ENCODE measurements around the gene CCDC97.
"Not testable (repeated sequence)": the region's sequence is repeated elsewhere in the genome, so short reads cannot be mapped to it uniquely, and the experiment has no call there.

Gene CCDC97

DNA sequence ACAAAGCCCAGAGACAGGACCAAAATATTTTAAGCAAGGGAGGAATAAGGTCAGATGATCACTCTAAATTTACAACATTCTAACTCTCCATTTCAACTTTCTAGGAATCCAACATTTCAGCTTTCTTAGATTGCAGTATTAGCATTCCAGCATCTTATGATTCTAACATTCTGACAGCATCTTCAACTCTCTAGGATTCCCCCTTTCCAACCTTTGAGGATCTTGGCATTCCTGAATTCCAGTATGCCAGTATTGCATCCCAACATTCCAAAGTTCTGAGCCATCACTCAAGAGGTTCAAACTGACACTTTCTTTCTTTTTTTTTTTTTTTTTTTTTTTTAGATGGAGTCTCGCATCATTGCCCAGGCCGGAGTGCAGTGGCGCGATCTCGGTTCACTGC, 30.0 kb downstream of the CCDC97 start:
- DNase-seq (ENCODE audit: low spot score): no peak

DNA sequence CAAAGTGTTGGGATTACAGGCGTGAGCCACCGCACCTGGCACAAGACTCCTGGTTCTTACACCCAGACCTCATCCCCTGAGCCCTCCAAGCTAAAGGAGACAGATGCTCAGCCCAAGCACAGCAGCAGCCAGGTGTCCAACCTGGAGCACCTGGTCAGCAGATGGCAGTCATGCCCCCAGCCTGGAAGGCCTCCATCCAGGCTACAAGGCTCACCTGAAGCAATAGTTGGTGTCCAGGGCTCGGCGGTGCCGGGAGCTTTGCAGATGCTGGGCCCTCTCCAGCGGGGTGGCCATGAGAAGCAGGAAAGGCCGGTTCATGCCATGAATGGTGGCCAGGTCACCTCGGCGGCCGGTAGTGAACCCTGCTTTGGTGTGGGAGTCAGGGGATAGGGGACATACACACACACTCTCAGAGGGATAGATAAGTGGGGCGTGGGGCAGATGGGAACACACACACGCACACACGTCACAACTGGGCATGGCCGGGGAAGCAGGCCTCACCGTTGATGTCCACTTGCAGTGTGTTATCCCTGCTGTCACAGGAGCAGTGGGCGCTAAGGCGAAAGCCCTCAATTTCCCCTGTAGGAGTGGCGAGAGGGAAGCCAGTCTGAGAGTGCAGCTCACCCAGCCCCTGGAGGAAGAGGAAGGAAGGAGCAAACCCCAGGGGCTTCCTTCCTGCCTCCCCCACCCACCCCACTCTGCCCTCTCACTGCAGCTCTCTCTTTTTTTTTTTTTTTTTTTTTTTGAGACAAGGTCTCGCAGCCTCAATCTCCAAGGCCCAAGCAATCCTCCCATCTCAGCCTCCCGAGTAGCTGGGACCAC, 31.9 kb downstream of the CCDC97 start:
- DNase-seq (ENCODE audit: low spot score): no peak

DNA sequence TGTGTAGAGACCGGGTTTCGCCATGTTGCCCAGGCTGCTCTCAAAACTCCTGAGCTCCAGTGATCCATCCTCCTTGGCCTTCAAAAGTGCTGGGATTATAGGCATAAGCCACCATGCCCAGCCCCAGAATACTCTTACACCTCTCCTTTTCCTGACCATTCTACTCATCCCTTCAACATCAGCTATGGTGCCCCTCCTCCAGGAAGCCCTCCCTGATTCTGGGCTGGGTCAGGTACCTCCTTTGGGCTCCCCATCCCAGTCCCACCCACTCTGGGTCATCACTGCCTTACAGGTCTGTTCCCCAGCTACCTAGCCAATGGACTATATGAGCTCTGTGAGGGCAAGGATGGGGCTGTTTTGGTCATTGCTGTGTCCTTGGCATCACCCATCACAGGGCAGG, 34.2 kb downstream of the CCDC97 start:
- no peak for DNase-seq (ENCODE audit: low spot score)

DNA sequence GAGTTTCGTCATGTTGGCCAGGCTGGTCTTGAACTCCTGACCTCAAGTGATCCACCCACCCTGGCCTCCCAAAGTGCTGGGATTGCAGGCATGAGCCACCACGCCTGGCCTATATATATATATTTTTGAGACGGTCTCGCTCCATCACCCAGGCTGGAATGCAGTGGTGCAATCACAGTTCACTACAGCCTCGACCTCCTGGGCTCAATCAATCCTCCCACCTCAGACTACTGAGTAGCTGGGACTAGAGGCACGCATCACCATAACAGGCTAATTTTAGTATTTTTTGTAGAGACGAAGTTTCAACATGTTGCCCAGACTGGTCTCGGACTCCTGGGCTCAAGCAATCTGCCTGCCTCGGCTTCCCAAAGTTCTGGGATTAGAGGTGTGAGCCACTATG, 36.9 kb downstream of the CCDC97 start:
- DNase-seq (ENCODE audit: low spot score): not testable (repeated sequence)

DNA sequence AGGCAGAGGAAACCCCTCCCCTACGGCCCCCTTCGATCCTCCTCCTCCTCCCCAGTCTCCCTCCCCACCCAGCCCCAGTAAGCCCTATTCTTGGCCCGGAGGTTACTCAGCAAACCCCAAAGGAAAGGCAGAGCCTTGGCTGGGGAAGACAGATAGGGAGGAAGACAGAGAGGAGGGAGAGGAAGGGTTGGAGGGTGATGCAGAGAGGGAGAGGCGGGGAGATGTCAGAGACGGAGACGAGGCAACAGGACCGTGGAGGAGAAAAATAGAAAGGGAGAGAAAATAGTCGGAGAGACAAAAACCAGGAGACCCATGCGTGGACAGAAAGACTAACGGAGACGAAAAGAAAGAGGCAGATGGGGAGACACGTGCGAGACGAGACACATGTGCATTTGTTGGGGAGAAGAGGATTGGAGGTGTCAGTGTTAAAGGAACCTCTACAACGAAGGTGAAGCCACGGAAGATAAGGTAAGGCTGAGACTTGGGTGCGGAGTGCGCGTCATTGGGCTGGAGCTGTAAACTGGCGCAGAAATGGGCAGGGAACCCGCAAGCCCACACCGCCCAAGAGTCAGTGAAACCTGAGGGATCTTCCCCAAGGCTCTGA, 40.9 kb downstream of the CCDC97 start:
- DNase-seq (ENCODE audit: low spot score): no peak

DNA sequence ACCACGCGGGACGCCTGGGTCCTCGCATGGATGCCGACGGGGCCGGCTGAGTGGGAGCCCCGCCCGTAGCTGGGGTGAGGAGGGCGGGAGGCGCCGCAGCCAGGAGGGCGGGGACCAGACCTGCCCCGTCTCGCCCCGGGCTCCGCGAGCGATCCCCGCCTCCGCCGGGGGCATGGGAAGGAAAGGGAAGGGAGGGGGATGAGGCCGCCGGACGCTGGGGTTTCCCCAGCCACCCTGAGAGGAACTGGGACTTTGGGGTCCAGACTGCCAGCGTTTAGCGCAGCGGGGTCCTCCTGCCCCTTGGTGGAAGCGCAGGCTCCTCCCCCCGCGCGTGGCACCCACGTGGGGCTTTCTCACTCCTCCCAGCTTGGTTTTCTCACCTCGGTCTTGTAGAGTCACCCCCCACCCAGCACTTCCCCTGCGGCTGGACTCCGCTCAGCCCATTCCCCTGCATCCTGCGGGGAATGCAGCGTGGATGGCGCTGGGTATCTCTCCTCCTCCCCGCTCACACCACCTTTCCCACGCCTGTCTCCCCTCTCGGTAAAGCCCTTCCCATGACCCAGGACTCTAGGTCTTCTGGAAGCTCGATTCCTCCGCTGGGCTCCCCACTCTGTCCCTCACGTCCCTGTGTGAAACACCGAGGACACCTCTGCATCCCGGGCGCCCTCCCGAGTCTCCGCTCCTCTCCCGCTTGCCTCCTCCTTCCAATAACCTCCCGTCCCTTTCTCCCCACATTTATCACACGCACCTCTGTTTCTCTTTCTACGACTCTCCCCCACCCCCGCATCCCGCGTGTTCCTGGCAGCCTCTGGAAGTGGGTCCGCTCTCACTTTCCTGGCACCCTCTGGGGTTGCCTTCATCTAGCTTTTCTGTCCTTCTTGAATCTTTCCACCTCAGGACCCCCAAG, 41.6 kb downstream of the CCDC97 start:
- DNase-seq (ENCODE audit: low spot score): no peak

DNA sequence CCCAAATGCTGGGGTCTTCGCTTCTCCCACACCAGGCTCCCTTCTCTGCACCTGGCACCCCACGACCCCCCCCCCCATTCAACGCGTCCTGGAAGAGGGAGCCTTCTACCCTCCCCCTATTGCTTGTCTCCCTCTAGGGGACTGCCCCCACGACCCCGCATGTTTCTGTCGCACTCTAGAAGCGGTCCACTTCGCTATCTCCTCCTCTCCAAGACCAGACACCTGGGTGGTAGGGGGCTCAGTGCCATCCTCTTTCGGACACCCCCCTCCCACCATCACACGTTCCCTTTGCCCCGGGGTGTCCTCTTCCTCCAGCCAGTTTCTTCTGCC, 42.3 kb downstream of the CCDC97 start:
- no peak for DNase-seq (ENCODE audit: low spot score)

DNA sequence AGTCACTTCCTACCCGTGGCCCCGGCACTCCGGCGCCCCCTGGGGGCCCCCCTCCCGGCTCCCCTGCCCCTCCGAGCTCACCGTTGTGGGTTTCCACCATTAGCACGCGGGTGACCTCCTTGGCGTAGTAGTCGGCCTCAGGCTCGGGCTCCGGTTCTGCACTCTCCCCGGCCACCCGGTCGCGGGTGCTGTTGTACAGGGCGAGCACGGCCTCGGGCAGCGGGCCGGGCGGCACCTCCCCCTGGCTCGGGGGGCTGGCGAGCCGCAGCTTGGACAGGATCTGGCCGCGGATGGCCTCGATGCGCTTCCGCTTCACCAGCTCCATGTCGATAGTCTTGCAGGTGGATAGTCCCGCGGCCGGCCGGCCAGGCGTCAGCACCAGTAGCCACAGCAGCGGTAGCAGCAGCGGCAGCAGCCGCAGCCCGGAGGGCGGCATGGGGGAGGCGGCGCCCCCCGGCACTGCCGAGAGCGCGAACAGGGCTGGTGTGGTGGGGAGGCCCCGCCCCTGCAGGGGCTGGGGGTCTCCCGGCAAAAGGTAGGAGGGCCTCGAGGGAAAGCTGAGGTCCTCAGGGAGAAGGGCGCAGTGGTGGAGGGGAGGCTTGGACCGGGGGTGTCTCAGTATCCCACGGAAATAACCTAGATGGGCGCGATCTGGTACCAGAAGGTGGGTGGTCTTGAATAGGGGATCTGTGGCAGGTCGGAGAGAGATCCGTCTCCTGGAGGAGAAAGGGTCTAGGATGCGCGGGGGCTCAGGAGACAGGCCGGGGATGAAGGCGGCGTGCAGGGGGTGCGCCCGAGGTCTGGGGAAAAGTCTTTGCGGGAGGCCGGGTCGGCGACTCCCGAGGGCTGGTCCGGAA, 42.9 kb downstream of the CCDC97 start:
- no peak for DNase-seq (ENCODE audit: low spot score)

DNA sequence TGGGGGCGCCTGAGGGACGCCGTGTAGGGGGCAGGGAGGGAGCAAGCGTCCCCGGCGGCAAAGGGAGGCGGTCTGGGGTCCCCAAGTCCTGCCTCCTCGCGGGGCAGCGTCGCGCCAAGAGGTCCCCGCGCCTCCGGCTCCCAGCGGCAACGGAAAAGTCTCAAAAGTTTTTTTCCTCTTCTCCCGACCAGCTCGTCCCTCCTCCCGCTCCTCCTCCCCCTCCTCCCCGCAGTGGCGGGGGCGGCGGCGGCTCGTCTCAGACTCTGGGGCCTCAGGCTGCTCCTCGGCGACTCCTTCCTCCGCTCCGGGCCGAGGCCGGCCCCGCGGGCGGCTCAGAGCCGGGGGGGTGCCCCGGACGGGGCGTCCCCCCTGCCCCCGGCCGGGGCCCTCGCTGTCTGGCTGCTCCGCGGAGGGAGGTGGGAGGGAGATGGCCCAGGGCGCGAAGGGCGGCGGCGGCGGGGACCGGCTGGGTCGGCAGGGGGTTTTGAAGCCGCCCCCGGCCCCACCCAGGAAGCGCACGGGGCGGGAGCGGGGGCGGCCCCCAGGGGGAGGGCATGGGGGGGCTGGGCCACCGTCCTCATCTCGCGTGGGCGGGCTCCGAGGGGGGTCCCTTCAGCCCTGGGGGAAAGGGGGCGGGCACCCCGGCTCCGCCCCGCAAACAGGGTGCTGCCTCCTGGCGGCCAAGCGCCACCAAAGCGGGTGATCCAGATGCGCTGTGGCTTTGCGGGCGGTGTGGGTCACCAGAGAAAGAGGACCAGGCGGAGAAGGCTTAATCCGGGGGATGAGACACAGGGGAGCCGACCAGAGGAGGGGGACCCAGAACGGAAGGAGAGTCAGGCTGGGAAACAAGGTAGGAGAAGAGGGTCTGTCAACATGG, 43.7 kb downstream of the CCDC97 start, which contains the start of gene TGFB1:
TSS of gene TGFB1 (minus strand) at position 457 of the 877 bp plus-strand sequence. CDS start 878 bp downstream, outside the sequence.
- peak; percentile 44 for DNase-seq (ENCODE audit: low spot score)

DNA sequence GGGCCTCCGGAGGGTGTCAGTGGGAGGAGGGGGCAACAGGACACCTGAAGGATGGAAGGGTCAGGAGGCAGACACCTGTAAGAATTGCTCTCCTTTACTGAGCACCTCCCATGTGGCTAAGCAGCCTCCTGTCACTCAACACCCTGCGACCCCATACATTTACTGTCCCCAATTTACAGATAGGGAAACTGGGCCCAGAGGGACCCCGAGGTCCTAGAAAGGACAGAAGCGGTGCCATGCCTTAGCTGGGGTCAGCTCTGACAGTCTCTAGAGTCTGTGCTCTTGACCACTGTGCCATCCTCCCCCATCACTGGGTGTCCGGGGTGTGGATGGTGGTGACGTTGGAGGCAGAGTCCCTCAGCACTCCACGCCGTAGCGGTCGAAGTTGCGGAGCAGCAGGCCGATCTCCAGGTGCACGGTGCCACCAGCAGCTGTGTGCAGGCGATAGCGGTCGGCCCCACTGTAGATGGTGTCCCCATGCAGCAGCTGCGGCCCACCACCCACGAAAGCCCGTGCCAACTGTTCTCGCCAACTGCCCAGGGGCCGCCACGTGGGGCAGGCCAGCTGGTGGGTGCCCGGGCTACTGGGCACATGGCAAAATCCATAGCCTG, 44.5 kb downstream of the CCDC97 start:
- no peak for DNase-seq (ENCODE audit: low spot score)

DNA sequence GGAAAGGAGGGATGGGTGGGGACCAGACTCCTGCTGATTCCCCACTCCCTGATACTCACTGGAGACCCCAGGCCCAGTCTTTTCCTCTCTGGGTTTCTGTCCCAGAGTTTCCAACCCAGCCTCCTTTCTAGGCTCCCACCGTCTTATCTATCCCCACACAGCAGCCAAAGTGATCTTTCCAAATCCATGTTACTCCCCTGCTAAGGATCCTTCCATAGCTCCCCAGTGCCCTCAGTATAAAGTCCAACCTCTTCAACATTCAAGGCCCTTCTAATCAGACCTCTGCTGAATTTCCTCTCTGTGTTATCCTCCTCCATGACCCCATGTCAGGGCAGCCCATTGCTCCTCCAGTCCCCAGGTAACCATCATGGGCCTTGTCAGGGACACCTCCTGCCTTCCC, 45.1 kb downstream of the CCDC97 start:
- no peak for DNase-seq (ENCODE audit: low spot score)

DNA sequence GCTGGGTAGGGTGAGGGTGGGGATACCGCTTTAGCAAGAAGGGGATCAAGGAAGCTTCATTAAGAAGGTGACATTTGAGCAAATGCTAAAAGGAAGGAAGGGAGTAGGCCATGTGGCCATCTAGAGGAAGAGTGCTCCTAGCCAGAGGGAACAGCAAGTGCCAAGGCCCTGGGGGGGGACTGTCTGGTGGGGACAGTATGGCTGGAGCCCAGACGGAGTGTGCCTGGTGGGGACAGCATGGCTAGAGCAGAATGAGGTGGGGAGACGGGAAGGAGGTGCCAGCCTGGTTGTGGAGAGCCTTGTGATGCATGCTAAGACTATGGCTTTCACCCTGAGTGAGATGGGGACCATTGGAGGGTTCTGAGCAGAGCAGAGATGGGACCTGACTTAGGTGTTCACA, 45.8 kb downstream of the CCDC97 start:
- no peak for DNase-seq (ENCODE audit: low spot score)

DNA sequence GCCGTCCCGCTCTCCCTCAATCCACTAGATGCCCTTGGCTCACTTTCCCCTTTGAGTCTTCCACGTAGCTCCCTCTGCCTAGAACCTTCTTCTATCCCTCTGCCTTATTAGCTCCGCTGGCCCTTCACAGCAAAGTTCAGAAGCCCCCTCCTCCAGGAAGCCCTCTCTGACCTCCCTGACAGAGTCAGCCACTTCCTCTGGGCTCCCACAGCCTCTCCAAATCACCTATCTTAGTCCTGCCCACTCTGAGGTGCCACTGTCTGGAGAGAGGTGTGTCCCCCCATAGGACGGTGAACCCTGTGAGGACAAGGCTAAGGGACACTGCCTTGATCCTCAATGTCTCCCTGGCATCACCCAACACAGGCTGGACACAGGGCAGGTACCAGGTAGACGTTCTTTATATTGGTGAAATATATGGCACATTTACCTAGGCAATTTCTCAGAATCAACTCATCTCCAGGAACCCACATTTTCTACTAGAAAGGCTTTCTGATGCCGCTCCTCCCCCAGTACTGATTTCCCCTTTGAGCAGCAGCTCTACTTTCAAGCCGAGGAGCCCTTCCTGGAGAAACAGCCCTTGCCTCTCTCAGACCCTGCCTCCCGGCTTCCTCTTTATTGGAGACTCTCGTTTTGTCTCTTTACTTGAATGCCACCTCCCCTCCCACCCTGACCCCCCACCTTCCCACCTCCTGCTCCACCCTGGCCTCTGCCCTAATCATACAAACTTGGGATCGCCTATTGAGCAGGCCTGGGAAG, 47.2 kb downstream of the CCDC97 start:
- DNase-seq (ENCODE audit: low spot score): no peak

DNA sequence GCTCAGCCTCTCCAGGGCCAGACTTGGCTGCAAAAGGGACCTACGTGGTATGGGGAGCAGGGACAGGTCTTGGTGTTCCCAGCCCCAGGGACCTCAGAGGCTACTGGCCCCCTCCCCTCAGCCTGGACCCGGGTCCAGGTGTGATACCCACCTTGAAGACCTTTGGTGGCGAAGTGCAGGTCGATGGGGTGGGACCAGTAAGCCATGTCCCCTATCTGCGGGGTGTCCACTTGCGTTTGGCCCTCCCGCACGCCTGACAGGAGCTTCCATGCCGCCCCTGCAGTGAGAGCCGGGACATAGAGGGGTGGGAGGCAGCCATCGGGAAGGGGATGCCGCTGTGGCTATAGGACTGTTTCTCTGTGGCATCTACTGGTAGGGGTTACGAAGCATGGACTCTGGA, 47.8 kb downstream of the CCDC97 start:
- no peak for DNase-seq (ENCODE audit: low spot score)

DNA sequence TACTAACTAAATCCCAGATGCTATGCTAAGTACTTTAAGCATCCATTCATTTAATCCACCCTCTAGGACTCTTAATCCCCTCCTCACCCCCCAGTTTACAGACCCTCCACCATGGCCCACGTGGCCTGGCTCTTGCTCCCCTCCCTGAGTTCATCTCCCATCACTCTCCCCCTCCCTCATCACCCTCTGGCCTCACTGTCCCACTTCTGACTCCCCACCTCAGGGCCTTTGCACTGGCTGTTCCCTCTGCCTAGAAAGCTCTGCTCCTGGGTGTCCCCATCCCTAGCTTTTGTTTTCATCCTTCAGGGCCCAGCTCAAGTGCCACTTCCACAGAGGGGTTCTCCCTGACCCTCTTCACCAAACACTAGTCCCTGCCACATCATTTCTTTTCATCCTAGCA, 49.8 kb downstream of the CCDC97 start:
- no peak for DNase-seq (ENCODE audit: low spot score)

DNA sequence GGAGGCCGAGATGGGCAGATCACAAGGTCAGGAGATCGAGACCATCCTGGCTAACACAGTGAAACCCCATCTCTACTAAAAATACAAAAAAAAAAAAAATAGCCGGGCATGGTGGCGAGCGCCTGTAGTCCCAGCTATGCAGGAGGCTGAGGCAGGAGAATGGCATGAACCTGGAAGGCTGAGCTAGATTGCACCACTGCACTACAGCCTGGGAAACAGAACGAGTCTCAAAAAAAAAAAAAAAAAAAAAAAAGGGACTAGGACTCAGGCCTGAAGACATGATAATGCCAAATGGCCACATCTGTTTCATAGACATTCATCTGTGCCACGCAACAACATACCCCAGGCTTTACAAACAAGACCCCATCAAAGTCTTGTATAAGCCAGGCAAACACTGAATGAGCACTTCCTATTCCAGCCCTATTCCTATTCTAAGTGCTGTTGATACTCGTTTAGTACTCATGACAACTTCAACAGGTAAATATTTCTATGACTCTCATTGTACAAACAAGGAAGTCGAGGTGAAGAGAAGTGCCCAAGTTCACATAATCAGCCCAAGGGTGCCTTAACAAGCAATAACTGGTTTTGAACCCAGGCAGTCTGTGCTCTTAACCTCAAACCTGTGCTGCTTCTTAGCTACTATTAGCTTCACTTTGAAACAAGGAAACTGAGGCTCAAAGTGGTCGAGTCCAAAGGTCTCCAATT, 52.3 kb downstream of the CCDC97 start:
- DNase-seq (ENCODE audit: low spot score): no peak

DNA sequence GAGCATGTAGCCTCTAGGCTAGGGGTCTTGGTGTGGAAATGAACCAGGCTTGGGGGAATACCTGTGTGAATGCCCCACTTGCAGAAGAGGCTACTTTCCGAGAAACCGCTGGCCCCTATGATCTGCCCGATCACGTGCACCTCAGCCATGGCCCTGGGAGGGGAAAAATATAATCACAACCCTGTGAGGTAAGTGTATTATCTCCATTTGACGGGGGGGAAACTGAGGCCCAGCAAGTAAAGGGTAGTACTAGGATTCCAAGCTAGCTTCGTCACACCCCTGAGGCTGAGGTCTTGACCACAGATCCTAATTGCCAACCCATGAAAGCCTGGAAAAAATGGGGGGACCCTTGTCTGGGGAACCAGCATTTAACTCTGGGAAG, 53.4 kb downstream of the CCDC97 start:
- no peak for DNase-seq (ENCODE audit: low spot score)

DNA sequence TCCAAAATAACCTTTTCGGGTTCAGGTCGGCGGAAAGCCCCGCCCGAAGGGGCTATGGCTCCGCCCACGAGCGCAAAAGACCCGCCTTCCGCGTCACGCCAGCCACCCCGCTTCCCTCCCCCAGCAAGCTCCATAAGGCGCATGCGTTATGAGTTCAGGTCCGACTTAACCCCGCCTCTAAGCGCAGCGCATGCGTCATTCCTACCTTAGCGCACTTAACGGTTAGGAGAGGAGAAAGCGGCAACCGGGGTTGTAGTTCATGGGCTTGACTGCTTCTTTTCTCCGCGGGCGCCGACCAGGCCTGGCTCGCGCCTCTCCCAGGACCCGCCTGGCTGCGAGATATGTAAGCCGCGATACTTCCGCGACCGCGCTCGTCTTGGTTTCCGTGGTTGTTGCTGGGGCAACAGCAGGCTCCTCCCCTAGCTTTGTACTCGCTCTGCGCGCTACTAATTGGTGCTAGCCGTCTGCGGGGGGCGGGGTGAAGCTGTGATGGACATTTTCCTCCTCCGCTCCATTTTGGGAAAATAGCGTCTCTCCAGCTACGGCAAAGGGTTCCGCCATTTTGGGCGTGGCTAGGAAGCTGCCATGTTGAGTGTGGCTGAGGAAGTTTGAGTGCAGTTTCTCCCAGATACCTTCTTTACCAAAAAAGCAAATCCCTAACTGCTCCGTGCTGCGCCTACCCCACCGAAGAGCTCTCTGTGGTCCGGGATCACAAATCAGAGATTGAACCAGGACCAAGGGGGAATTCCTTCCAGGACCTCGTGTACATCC, 54.0 kb downstream of the CCDC97 start, which contains the start of gene B9D2:
TSS of gene B9D2 (minus strand) at position 397 of the 771 bp plus-strand sequence. CDS start 630 bp downstream, outside the sequence.
- DNase-seq (ENCODE audit: low spot score): peak; percentile 99
